Limb (tissue), 2 donors: Measurements from ENCODE around the gene PVALEF.
"Not testable (repeated sequence)": the region's sequence is repeated elsewhere in the genome, so short reads cannot be mapped to it uniquely, and the experiment has no call there.

Experiments
- DNase-seq, 2 donors: peaks; one replicate each; pipeline ENCODE4 v3.0.0-alpha.2; 2016; ENCODE audit errors: extremely low spot score in 2 of 2

The PVALEF gene

GRCh38 chr17:81212365-81212764, 47.1 kb downstream of the PVALEF start:
- no peak for DNase-seq

- no peak for DNase-seq
These were observed 48.7 kb downstream of the PVALEF start for GRCh38 chr17:81213978-81214377.

GRCh38 chr17:81217491-81217890, 52.2 kb downstream of the PVALEF start:
- peak in 1 of 2 donors; percentile 44 for DNase-seq

- no peak for DNase-seq
These were observed 53.2 kb downstream of the PVALEF start for GRCh38 chr17:81218459-81218858.

GRCh38 chr17:81218991-81219390, 53.7 kb downstream of the PVALEF start:
- no peak for DNase-seq

GRCh38 chr17:81219476-81220180, 54.3 kb downstream of the PVALEF start:
- DNase-seq, result no peak

GRCh38 chr17:81221371-81221841, 56.1 kb downstream of the PVALEF start:
- DNase-seq, result no peak

- no peak for DNase-seq
These were observed 56.7 kb downstream of the PVALEF start for GRCh38 chr17:81221842-81222619.

- no peak for DNase-seq
These were observed 57.3 kb downstream of the PVALEF start for GRCh38 chr17:81222620-81222905.

- DNase-seq, result peak; percentile 98 to 99
These were observed 57.8 kb downstream of the PVALEF start, which contains the start of gene CEP131 for GRCh38 chr17:81222906-81223761. Gene CEP131 (minus strand): TSS chr17:81222965. CDS start chr17:81220056, 2,909 bp downstream.

GRCh38 chr17:81223762-81224130, 58.4 kb downstream of the PVALEF start:
- DNase-seq, result no peak

GRCh38 chr17:81227630-81228029, 62.3 kb downstream of the PVALEF start:
- DNase-seq, result not testable (repeated sequence)

GRCh38 chr17:81228420-81228819, 63.1 kb downstream of the PVALEF start:
- DNase-seq, result no peak

GRCh38 chr17:81228834-81229665, 63.7 kb downstream of the PVALEF start:
- no peak for DNase-seq

GRCh38 chr17:81229666-81229920, 64.3 kb downstream of the PVALEF start:
- no peak for DNase-seq

GRCh38 chr17:81230043-81230820, 64.9 kb downstream of the PVALEF start:
- DNase-seq, result no peak

GRCh38 chr17:81231121-81231645, 65.9 kb downstream of the PVALEF start:
- DNase-seq, result no peak

GRCh38 chr17:81231766-81232581, 66.7 kb downstream of the PVALEF start:
- no peak for DNase-seq
